NB4 (cell line): Measurements from ENCODE around the gene GSTO1.
"Not testable (repeated sequence)": the region's sequence is repeated elsewhere in the genome, so short reads cannot be mapped to it uniquely, and the experiment has no call there.

ENCODE experiments used
- POLR2A ChIP-seq: IDR thresholded peaks from 2 replicates; pipeline ENCODE4 v1.6.1; 2011; ENCODE audit warnings: mild to moderate bottlenecking; ENCODE audit not compliant: insufficient read length; ENCODE audit errors: extremely low read depth
- TF ChIP-seq, protein P1 (sequence below): IDR thresholded peaks from 2 replicates; pipeline ENCODE4 v1.6.1; 2011; ENCODE audit warnings: low read depth, low read length
- TF ChIP-seq, protein P2 (sequence below): IDR thresholded peaks from one replicate; pipeline ENCODE4 v1.5.1; 2012; ENCODE audit warnings: low read depth, low read length

DNA sequence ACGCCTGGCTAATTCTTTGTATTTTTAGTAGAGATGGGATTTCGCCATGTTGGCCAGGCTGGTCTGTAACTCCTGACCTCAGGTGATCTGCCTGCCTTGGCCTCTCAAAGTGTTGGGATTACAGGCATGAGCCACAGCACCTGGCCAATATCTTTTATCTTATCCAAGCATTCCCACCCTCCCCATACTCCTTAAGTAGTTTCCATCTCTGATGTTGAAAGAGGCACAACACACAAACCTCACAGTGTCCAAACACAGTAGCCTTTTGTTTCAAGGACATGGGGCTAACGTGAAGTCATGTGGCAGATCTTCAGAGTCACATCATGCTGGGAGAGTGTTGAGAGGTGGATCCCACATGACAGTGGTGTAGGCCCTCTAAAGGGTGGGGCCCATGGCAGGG is 11.7 kb upstream of the GSTO1 start:
- TF ChIP-seq, protein P1, sequence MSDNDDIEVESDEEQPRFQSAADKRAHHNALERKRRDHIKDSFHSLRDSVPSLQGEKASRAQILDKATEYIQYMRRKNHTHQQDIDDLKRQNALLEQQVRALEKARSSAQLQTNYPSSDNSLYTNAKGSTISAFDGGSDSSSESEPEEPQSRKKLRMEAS, result not testable (repeated sequence)
- TF ChIP-seq POLR2A, result not testable (repeated sequence)
- TF ChIP-seq, protein P2, sequence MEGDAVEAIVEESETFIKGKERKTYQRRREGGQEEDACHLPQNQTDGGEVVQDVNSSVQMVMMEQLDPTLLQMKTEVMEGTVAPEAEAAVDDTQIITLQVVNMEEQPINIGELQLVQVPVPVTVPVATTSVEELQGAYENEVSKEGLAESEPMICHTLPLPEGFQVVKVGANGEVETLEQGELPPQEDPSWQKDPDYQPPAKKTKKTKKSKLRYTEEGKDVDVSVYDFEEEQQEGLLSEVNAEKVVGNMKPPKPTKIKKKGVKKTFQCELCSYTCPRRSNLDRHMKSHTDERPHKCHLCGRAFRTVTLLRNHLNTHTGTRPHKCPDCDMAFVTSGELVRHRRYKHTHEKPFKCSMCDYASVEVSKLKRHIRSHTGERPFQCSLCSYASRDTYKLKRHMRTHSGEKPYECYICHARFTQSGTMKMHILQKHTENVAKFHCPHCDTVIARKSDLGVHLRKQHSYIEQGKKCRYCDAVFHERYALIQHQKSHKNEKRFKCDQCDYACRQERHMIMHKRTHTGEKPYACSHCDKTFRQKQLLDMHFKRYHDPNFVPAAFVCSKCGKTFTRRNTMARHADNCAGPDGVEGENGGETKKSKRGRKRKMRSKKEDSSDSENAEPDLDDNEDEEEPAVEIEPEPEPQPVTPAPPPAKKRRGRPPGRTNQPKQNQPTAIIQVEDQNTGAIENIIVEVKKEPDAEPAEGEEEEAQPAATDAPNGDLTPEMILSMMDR, result not testable (repeated sequence)
